Neural cell (in vitro differentiated cells): ENCODE results near the gene FKRP. TPM values are rescaled to one million over a fixed set of nuclear protein-coding genes. Genes with fewer than 3 reads are reported as not detected.

ENCODE experiments used
- H2AFZ ChIP-seq: fragments of 200-600, 300-800 bp; sonication (generic), shearing (Covaris generic); 2 replicates; pipeline ENCODE4 v1.6.0; 2014; ENCODE audit warnings: low read depth, mild to moderate bottlenecking, antibody characterized with exemption, low read length, moderate library complexity
- H3F3A ChIP-seq: fragments of 200-600 bp; shearing (Covaris generic); 2 replicates; pipeline ENCODE4 v1.6.1; 2016; ENCODE audit warnings: mild to moderate bottlenecking, moderate library complexity, mixed read lengths, antibody characterized with exemption, low read length; ENCODE audit not compliant: insufficient read depth, poor library complexity, severe bottlenecking
- H3K27ac ChIP-seq: fragments of 200-600, 300-800 bp; sonication (generic), shearing (Covaris generic); 2 replicates; pipeline ENCODE4 v1.5.1; 2014; ENCODE audit warnings: mild to moderate bottlenecking, low read length, moderate library complexity
- H3K27me3 ChIP-seq: fragments of 300-800, 200-600 bp; sonication (generic), shearing (Covaris generic); 2 replicates; pipeline ENCODE4 v1.6.0; 2014; ENCODE audit warnings: mild to moderate bottlenecking, low read depth, low read length, moderate library complexity; ENCODE audit not compliant: insufficient read depth
- H3K36me3 ChIP-seq: fragments of 300-800, 200-600 bp; sonication (generic), shearing (Covaris generic); 2 replicates; pipeline ENCODE4 v1.5.1; 2014; ENCODE audit warnings: mild to moderate bottlenecking, antibody characterized with exemption, low read length, moderate library complexity; ENCODE audit not compliant: insufficient read depth
- H3K4me2 ChIP-seq: fragments of 300-800, 200-600 bp; sonication (generic), shearing (Covaris generic); 2 replicates; pipeline ENCODE4 v1.6.0; 2014; ENCODE audit warnings: mild to moderate bottlenecking, low read length
- H3K4me3 ChIP-seq: fragments of 300-800, 200-600 bp; sonication (generic), shearing (Covaris generic); 2 replicates; pipeline ENCODE4 v1.5.1; 2014; ENCODE audit warnings: mild to moderate bottlenecking, low read length, moderate library complexity
- H3K79me2 ChIP-seq: fragments of 200-600 bp; shearing (Covaris generic); replicated peaks from 2 replicates; pipeline ENCODE4 v1.6.0; 2014; ENCODE audit warnings: mild to moderate bottlenecking, low read length, moderate library complexity; ENCODE audit not compliant: insufficient read depth
- H3K9ac ChIP-seq: fragments of 300-800, 200-600 bp; sonication (generic), shearing (Covaris generic); 2 replicates; pipeline ENCODE4 v1.6.1; 2016; ENCODE audit warnings: mild to moderate bottlenecking, low read length, mixed read lengths
- H3K9me2 ChIP-seq: fragments of 200-600 bp; shearing (Covaris generic); 2 replicates; pipeline ENCODE4 v1.6.1; 2016; ENCODE audit warnings: mild to moderate bottlenecking, low read length, mixed read lengths; ENCODE audit not compliant: insufficient read depth
- H3K9me3 ChIP-seq: fragments of 200-600, 300-800 bp; sonication (generic), shearing (Covaris generic); 2 replicates; pipeline ENCODE4 v1.6.1; 2016; ENCODE audit warnings: mild to moderate bottlenecking, mixed run types, low read length, moderate library complexity, mixed read lengths
- H4K20me1 ChIP-seq: fragments of 200-600 bp; shearing (Covaris generic); 2 replicates; pipeline ENCODE4 v1.6.1; 2016; ENCODE audit warnings: mild to moderate bottlenecking, mixed run types; ENCODE audit not compliant: insufficient read depth
- EP300 ChIP-seq: fragments of 450-650 bp; conservative IDR thresholded peaks from 2 replicates; pipeline ENCODE4 v1.6.1; 2014; ENCODE audit warnings: antibody characterized with exemption, mild to moderate bottlenecking, moderate library complexity; ENCODE audit not compliant: poor library complexity, severe bottlenecking
- EZH2 ChIP-seq: fragments of 200-600, 300-800 bp; shearing (Covaris generic), sonication (generic); IDR thresholded peaks from 2 replicates; pipeline ENCODE4 v1.6.1; 2014; ENCODE audit warnings: antibody characterized with exemption, low read length, borderline replicate concordance, mild to moderate bottlenecking; ENCODE audit not compliant: insufficient read depth, poor library complexity, severe bottlenecking
- MXI1 ChIP-seq: fragments of 450-650 bp; conservative IDR thresholded peaks from 2 replicates; pipeline ENCODE4 v1.6.1; 2014; ENCODE audit warnings: antibody characterized with exemption, mild to moderate bottlenecking; ENCODE audit not compliant: poor library complexity, severe bottlenecking
- POLR2AphosphoS5 ChIP-seq: IDR thresholded peaks from 2 replicates; pipeline ENCODE4 v1.6.1; 2012
- RAD21 ChIP-seq: fragments of 450-650 bp; conservative IDR thresholded peaks from 2 replicates; pipeline ENCODE4 v1.6.1; 2014; ENCODE audit warnings: antibody characterized with exemption, mild to moderate bottlenecking, moderate library complexity
- SMC3 ChIP-seq: fragments of 450-650 bp; conservative IDR thresholded peaks from 2 replicates; pipeline ENCODE4 v1.6.1; 2014; ENCODE audit warnings: antibody characterized with exemption, mild to moderate bottlenecking, moderate library complexity; ENCODE audit not compliant: poor library complexity
- TAF1 ChIP-seq: IDR thresholded peaks from 2 replicates; pipeline ENCODE4 v1.6.1; 2012; ENCODE audit warnings: low read depth
- polyA plus RNA-seq: library from polyadenylated mRNA; depleted of rRNA; stranded (reverse); fragments of >200 nt; gene quantifications from 2 replicates; pipeline ENCODE4 v1.2.3, GENCODE V29; 2014
- TF ChIP-seq, protein P1 (sequence below): IDR thresholded peaks from 2 replicates; pipeline ENCODE4 v1.6.1; 2012; ENCODE audit warnings: borderline replicate concordance
- TF ChIP-seq, protein P2 (sequence below): fragments of 450-650 bp; IDR thresholded peaks from 2 replicates; pipeline ENCODE4 v1.5.1; 2014; ENCODE audit warnings: antibody characterized with exemption, mild to moderate bottlenecking, moderate library complexity; ENCODE audit not compliant: poor library complexity, severe bottlenecking

Gene FKRP
- polyA plus RNA-seq, 1 donor from 2014 or later, result 27.8 TPM

DNA sequence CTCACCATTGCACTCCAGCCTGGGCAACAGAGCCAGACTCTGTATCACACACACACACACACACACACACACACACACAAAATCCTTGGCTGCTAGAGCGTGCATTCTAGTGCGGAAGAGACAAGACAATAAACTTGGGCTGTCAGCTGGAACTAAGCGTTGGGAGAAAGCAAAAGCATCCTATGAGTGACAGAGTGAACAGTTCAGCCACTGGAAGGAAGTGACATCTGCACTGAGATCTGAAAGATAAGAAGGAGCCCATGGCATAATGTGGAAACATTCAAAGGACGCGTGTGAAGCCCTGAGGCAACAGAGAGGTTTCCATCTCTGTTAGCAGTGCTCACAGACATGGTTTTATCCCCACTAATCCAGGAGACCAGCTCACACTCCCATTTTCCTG lies 46.1 kb downstream of the FKRP start:
- no peak overlapping the region for H3K4me3 ChIP-seq
- H3K9ac ChIP-seq, result no peak overlapping the region
- H3K36me3 ChIP-seq, result no peaks in the 10 kb centered on the region
- TF ChIP-seq TAF1, result no peak
- TF ChIP-seq MXI1, result no peak
- no peak for TF ChIP-seq POLR2AphosphoS5
- TF ChIP-seq, protein P1, sequence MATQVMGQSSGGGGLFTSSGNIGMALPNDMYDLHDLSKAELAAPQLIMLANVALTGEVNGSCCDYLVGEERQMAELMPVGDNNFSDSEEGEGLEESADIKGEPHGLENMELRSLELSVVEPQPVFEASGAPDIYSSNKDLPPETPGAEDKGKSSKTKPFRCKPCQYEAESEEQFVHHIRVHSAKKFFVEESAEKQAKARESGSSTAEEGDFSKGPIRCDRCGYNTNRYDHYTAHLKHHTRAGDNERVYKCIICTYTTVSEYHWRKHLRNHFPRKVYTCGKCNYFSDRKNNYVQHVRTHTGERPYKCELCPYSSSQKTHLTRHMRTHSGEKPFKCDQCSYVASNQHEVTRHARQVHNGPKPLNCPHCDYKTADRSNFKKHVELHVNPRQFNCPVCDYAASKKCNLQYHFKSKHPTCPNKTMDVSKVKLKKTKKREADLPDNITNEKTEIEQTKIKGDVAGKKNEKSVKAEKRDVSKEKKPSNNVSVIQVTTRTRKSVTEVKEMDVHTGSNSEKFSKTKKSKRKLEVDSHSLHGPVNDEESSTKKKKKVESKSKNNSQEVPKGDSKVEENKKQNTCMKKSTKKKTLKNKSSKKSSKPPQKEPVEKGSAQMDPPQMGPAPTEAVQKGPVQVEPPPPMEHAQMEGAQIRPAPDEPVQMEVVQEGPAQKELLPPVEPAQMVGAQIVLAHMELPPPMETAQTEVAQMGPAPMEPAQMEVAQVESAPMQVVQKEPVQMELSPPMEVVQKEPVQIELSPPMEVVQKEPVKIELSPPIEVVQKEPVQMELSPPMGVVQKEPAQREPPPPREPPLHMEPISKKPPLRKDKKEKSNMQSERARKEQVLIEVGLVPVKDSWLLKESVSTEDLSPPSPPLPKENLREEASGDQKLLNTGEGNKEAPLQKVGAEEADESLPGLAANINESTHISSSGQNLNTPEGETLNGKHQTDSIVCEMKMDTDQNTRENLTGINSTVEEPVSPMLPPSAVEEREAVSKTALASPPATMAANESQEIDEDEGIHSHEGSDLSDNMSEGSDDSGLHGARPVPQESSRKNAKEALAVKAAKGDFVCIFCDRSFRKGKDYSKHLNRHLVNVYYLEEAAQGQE, result no peak
- TF ChIP-seq EP300, result no peak
- no peak for TF ChIP-seq EZH2
- no peak for TF ChIP-seq RAD21
- TF ChIP-seq SMC3, result no peak
- TF ChIP-seq, protein P2, sequence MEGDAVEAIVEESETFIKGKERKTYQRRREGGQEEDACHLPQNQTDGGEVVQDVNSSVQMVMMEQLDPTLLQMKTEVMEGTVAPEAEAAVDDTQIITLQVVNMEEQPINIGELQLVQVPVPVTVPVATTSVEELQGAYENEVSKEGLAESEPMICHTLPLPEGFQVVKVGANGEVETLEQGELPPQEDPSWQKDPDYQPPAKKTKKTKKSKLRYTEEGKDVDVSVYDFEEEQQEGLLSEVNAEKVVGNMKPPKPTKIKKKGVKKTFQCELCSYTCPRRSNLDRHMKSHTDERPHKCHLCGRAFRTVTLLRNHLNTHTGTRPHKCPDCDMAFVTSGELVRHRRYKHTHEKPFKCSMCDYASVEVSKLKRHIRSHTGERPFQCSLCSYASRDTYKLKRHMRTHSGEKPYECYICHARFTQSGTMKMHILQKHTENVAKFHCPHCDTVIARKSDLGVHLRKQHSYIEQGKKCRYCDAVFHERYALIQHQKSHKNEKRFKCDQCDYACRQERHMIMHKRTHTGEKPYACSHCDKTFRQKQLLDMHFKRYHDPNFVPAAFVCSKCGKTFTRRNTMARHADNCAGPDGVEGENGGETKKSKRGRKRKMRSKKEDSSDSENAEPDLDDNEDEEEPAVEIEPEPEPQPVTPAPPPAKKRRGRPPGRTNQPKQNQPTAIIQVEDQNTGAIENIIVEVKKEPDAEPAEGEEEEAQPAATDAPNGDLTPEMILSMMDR, result no peak
- H3K9me2 ChIP-seq, result no peaks in the 10 kb centered on the region
- H3K9me3 ChIP-seq, result no peaks in the 10 kb centered on the region
- peaks cover 3% of the 10 kb centered on the region for H3F3A ChIP-seq
- H2AFZ ChIP-seq, result no peak overlapping the region
- no peaks in the 10 kb centered on the region for H3K79me2 ChIP-seq
- no peak overlapping the region for H3K27ac ChIP-seq
- no peak overlapping the region for H3K4me2 ChIP-seq
- no peaks in the 10 kb centered on the region for H4K20me1 ChIP-seq
- peaks cover 15% of the 10 kb centered on the region for H3K27me3 ChIP-seq

DNA sequence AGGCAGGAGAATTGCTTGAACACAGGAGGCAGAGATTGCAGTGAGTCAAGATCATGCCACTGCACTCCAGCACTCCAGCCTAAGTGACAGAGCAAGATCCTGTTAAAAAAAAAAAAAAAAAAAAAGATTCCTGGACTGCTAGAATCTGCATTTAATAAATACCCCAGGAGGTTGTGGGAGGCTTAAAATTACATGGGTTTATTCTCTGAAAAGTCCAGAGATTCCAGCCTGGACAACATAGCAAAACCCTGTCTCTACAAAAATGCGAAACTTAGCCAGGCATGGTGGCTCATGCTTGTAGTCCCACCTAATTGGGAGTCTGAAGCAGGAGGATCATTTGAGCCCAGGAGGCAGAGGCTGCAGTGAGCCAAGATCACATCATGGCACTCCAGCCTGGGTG lies 52.0 kb downstream of the FKRP start:
- no peak overlapping the region for H3K27ac ChIP-seq
- TF ChIP-seq POLR2AphosphoS5 (no peak), MXI1 (no peak)
- no peaks in the 10 kb centered on the region for H3F3A ChIP-seq
- no peaks in the 10 kb centered on the region for H3K9me2 ChIP-seq
- H3K4me3 ChIP-seq, result no peak overlapping the region
- H3K36me3 ChIP-seq, result no peaks in the 10 kb centered on the region
- H4K20me1 ChIP-seq, result no peaks in the 10 kb centered on the region
- no peaks in the 10 kb centered on the region for H3K9me3 ChIP-seq
- no peak overlapping the region for H2AFZ ChIP-seq
- H3K27me3 ChIP-seq, result no peaks in the 10 kb centered on the region
- no peak overlapping the region for H3K9ac ChIP-seq
- H3K4me2 ChIP-seq, result no peak overlapping the region
- no peaks in the 10 kb centered on the region for H3K79me2 ChIP-seq

DNA sequence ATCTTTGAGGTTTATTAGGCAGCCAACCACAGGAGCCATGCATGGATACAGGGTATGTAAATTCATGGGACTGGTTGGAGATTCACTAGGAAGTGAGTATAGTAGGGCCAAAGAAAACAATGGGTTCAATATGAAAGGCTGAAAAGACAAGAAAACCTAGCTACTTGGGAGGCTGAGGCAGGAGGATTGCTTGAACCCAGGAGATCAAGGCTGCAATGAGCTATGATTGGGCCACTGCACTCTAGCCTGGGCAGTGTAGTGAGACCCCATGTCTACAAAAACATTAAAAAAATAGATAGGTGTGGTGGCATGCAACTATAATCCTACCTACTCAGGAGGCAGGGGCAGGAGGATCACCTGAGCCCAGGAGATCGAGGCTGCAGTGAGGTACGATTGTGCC lies 52.9 kb downstream of the FKRP start:
- H3K9me2 ChIP-seq, result no peaks in the 10 kb centered on the region

More for the DNA sequence above, 52.9 kb downstream of the FKRP start:
- H3K4me3 ChIP-seq, result no peak overlapping the region
- no peak overlapping the region for H3K27ac ChIP-seq
- H3K9me3 ChIP-seq, result no peaks in the 10 kb centered on the region
- no peaks in the 10 kb centered on the region for H3K36me3 ChIP-seq
- no peaks in the 10 kb centered on the region for H4K20me1 ChIP-seq
- H3K4me2 ChIP-seq, result no peak overlapping the region
- no peaks in the 10 kb centered on the region for H3F3A ChIP-seq
- TF ChIP-seq, protein P2, result no peak
- no peak for TF ChIP-seq TAF1
- no peak for TF ChIP-seq POLR2AphosphoS5
- TF ChIP-seq RAD21, result no peak
- TF ChIP-seq EP300, result no peak
- TF ChIP-seq, protein P1, result no peak
- no peak for TF ChIP-seq EZH2
- TF ChIP-seq SMC3, result no peak
- TF ChIP-seq MXI1, result no peak
- H3K79me2 ChIP-seq, result no peaks in the 10 kb centered on the region
- H2AFZ ChIP-seq, result no peak overlapping the region
- no peaks in the 10 kb centered on the region for H3K27me3 ChIP-seq
- no peak overlapping the region for H3K9ac ChIP-seq
